ENCODE measurements around the gene AGFG2.
"Not testable (repeated sequence)": the region's sequence is repeated elsewhere in the genome, so short reads cannot be mapped to it uniquely, and the experiment has no call there.

AGFG2 gene

GRCh38 chr7:100521076-100521475 is 17.9 kb upstream of the AGFG2 start:
- no peak for DNase-seq

GRCh38 chr7:100521909-100522593 is 17.0 kb upstream of the AGFG2 start:
- not testable (repeated sequence) for DNase-seq

- DNase-seq: not testable (repeated sequence)
These were observed 15.8 kb upstream of the AGFG2 start for GRCh38 chr7:100523192-100523591.

- DNase-seq: not testable (repeated sequence)
These were observed 10.7 kb upstream of the AGFG2 start for GRCh38 chr7:100528108-100528866.

GRCh38 chr7:100532165-100533022 is 6.6 kb upstream of the AGFG2 start:
- no peak for DNase-seq

GRCh38 chr7:100535982-100536381 is 3.0 kb upstream of the AGFG2 start:
- DNase-seq: not testable (repeated sequence)

GRCh38 chr7:100536695-100537094 is 2.3 kb upstream of the AGFG2 start:
- DNase-seq: not testable (repeated sequence)

GRCh38 chr7:100538348-100538653 is 702 bp upstream of the AGFG2 start:
- DNase-seq: no peak

- no peak for DNase-seq
These were observed 518 bp downstream of the AGFG2 start for GRCh38 chr7:100539436-100540006.

- DNase-seq: no peak
These were observed 1.2 kb downstream of the AGFG2 start for GRCh38 chr7:100540073-100540723.

GRCh38 chr7:100541309-100541708 is 2.3 kb downstream of the AGFG2 start:
- DNase-seq: not testable (repeated sequence)

- no peak for DNase-seq
These were observed 4.6 kb downstream of the AGFG2 start for GRCh38 chr7:100543586-100543985.

GRCh38 chr7:100544386-100544785 is 5.4 kb downstream of the AGFG2 start:
- no peak for DNase-seq

GRCh38 chr7:100544967-100545359 is 6.0 kb downstream of the AGFG2 start:
- DNase-seq: no peak

GRCh38 chr7:100545360-100546128 is 6.5 kb downstream of the AGFG2 start:
- DNase-seq: no peak

- no peak for DNase-seq
These were observed 7.3 kb downstream of the AGFG2 start for GRCh38 chr7:100546129-100546925.

GRCh38 chr7:100546926-100547800 is 8.2 kb downstream of the AGFG2 start:
- DNase-seq: no peak

- DNase-seq: no peak
These were observed 8.9 kb downstream of the AGFG2 start for GRCh38 chr7:100547872-100548271.

- not testable (repeated sequence) for DNase-seq
These were observed 9.4 kb downstream of the AGFG2 start for GRCh38 chr7:100548446-100548845.

GRCh38 chr7:100552532-100552931 is 13.5 kb downstream of the AGFG2 start:
- no peak for DNase-seq

Data from KG1 (cell line).